Measurements from ENCODE around the gene CLASRP.

- TF ChIP-seq CTCF (IDR thresholded peaks at IDR 0.05; ENCODE audit: poor library complexity, severe bottlenecking) (no peak), EZH2 (IDR thresholded peaks at IDR 0.05; ENCODE audit: borderline replicate concordance, insufficient read depth, low read length, poor library complexity, severe bottlenecking) (no peak), TAF1 (IDR thresholded peaks at IDR 0.05; ENCODE audit: low read depth) (no peak), POLR2AphosphoS5 (IDR thresholded peaks at IDR 0.05) (no peak), REST (IDR thresholded peaks at IDR 0.05; ENCODE audit: borderline replicate concordance) (no peak), EP300 (conservative IDR thresholded peaks at IDR 0.05; ENCODE audit: poor library complexity, severe bottlenecking) (no peak), RAD21 (conservative IDR thresholded peaks at IDR 0.05) (no peak)
Measured at GRCh38 chr19:45066921-45067661, 28.2 kb downstream of the CLASRP start.
